ENCODE results near the gene CEP152.

Gene CEP152

DNA sequence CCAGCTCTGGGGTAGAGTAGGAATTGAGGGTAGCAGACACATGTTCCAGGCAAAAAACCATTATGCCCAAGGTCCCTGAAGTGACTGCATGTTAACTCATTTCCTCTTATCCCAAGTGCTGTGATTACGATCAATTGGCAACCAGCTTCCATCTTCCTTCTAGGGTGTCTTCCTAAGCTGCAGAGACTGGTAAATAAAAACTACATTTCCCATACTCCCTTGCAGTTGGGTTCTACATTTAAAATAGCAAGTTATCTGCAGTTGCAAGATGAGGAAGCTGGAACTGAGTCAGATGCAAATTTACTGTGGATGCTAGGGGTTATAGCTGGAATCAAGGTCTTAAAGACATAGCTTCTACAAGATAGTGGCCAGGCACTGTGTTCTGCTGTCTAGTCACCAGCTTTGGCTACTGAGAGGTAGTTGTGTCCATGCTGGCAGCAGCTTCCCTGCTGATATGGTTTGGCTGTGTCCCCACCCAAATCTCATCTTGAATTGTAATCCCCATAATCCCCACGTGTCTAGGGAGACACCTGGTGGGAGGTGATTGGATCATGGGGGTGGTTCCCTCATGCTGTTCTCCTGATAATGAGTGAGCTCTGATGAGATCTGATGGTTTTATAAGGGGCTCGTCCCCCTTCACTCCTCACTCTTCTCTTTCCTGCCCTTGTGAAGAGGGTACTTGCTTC lies 114.1 kb downstream of the CEP152 start:
- no peak for DNase-seq

DNA sequence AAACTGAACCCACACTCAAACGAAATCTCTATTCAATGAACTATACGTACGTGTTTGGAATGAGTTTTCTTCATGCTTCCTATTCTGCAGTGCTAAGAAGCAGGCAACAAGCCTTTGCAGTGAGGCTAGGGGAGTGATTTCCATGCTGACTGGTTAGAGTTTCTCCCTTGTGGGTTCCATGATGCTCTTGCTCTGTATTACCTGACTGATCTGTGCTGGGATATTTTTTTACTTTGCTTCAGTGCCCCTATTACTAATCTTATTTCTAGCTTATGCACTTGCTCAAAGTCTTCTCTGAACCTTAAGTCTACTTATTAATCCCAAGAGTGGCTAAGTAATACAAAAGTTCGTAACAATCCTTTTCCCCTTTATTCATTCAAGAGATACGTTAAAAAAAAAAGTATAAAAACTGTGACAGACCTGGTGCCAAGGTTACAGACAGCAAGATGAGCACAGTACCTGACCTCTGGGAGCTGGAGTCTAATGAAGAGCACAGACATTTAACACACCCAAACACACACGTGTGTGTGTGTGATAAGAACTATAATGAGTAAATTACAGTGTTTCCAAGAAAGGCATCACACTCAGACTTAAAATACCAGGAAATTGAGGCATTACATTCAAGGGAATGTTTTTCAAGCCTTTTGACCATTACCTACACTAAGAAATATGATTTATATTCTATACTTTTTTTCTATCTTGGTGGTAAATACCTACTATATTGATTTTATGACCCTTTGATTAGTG lies 114.9 kb downstream of the CEP152 start:
- DNase-seq = no peak

DNA sequence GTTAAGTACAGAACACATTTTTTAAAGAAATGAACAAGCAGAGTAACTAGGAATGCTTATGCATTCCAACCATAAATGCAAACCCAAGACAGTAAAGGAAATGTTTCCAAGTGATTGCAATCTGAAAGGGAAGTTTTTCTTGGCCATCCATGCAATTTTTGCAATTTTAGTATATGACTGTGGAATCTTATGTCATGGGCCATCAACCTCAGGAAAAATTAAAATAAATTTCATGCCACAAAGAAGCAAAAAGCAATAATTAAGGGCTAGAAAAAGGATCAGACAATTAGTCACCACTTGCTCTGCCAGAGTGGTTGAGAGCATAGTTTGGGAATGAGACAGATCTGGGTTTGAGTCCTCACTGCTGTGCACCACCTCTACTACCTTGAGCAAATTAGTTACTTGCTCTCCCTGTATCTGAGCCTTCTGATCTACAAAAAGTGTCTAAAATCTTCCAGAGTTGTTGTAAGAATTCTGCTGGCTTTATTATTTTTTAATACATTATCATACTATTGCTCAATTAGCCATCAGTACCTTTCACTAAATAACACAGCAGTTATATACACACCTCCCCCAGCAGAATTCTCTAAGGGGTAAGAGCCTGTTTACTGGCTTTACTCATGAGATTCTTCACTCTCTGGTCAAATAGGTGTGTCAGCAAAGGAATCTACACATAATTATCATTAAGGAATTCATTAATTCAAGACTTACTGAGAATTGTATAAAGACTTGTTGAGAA lies 115.6 kb downstream of the CEP152 start:
- no peak for DNase-seq

DNA sequence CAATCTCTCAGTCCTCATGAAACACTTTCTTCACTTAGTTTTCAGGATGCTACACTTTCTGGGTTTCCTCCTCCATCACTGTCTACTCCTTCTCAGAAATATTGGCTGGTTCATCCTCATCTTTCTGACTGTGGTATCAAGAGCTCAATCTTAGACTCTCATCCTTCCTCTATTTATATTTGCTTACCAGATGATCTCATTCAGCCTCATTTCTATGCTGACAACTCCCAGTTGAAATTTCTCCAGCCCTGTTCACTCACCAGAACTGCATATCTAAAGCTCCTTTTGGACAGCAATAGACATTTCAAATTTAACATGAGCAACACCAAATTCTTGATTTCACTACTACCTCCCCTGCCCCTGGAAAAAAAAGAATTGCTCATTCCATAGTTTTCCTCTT lies 117.4 kb downstream of the CEP152 start:
- no peak for DNase-seq

DNA sequence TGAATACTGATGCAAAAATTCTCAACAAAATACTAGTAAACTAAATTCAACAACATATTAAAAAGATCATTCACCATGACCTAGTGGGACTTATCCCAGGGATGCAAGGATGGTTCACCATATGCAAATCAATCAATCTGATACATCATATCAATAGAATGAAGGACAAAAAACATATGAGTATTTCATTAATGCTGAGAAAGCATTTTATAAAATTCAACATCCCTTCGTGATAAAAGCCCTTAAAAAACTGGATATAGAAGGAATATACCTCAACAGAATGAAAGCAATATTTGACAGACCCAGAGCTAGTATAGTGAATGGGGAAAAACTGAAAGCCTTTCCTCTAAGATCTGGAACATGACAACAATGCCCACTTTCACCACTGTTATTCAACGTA lies 122.4 kb downstream of the CEP152 start:
- DNase-seq = no peak
